Retinal pigment epithelial cell (primary cell): ENCODE results near the gene SLC12A6.
"Not testable (repeated sequence)": the region's sequence is repeated elsewhere in the genome, so short reads cannot be mapped to it uniquely, and the experiment has no call there.

Source experiments
- DNase-seq: peaks from one replicate; pipeline ENCODE4 v3.0.0-alpha.2; 2010; ENCODE audit warnings: low read depth
- H3K4me3 ChIP-seq: 2 replicates; pipeline ENCODE4 v1.5.1; 2011; ENCODE audit warnings: mild to moderate bottlenecking, low read length, control low read depth, moderate library complexity
- CTCF ChIP-seq: conservative IDR thresholded peaks from 2 replicates; pipeline ENCODE4 v1.5.1; 2011; ENCODE audit warnings: low read depth, low read length, control low read depth, inconsistent platforms

SLC12A6 gene

GRCh38 chr15:34355241-34355640, 17.7 kb upstream of the SLC12A6 start:
- DNase-seq, result no peak
- H3K4me3 ChIP-seq, result no peak overlapping the region
- no peak for TF ChIP-seq CTCF

- no peak overlapping the region for H3K4me3 ChIP-seq
- no peak for DNase-seq
- no peak for TF ChIP-seq CTCF
These were observed 16.7 kb upstream of the SLC12A6 start for GRCh38 chr15:34354286-34354685.

GRCh38 chr15:34353627-34354026, 16.0 kb upstream of the SLC12A6 start:
- TF ChIP-seq CTCF, result no peak

GRCh38 chr15:34352996-34353395, 15.4 kb upstream of the SLC12A6 start:
- not testable (repeated sequence) for H3K4me3 ChIP-seq, DNase-seq

More at GRCh38 chr15:34353627-34354026, 16.0 kb upstream of the SLC12A6 start:
- no peak for DNase-seq
- H3K4me3 ChIP-seq, result no peak overlapping the region

- DNase-seq, result no peak
- no peak overlapping the region for H3K4me3 ChIP-seq
- TF ChIP-seq CTCF, result no peak
These were observed 12.2 kb upstream of the SLC12A6 start for GRCh38 chr15:34349769-34350168.

- H3K4me3 ChIP-seq, result no peak overlapping the region
- DNase-seq, result no peak
- no peak for TF ChIP-seq CTCF
These were observed 11.2 kb upstream of the SLC12A6 start for GRCh38 chr15:34348735-34349300.

- TF ChIP-seq CTCF, result no peak
- no peak overlapping the region for H3K4me3 ChIP-seq
- DNase-seq, result no peak
These were observed 10.5 kb upstream of the SLC12A6 start for GRCh38 chr15:34347951-34348638.
